Endothelial cell (in vitro differentiated cells): Measurements from ENCODE around the gene ATXN10. TPM values are rescaled to one million over a fixed set of nuclear protein-coding genes. Genes with fewer than 3 reads are reported as not detected.

ENCODE experiments used
- DNase-seq: peaks from one replicate; pipeline ENCODE4 v3.0.0; 2021; ENCODE audit warnings: low spot score
- H3K27ac Mint-ChIP-seq: one replicate; pipeline ENCODE4 v1.8.0; 2021; ENCODE audit warnings: mixed read lengths, inconsistent platforms; ENCODE audit not compliant: unreplicated experiment
- H3K27me3 Mint-ChIP-seq: one replicate; pipeline ENCODE4 v1.8.0; 2021; ENCODE audit warnings: mild to moderate bottlenecking, moderate library complexity, mixed read lengths, inconsistent platforms; ENCODE audit not compliant: unreplicated experiment
- H3K36me3 Mint-ChIP-seq: one replicate; pipeline ENCODE4 v1.8.0; 2021; ENCODE audit warnings: mild to moderate bottlenecking, low read depth, mixed read lengths, inconsistent platforms; ENCODE audit not compliant: unreplicated experiment
- H3K4me1 Mint-ChIP-seq: one replicate; pipeline ENCODE4 v1.8.0; 2021; ENCODE audit warnings: mild to moderate bottlenecking, mixed read lengths, inconsistent platforms; ENCODE audit not compliant: unreplicated experiment
- H3K4me3 Mint-ChIP-seq: one replicate; pipeline ENCODE4 v1.8.0; 2021; ENCODE audit warnings: mild to moderate bottlenecking, mixed read lengths, inconsistent platforms; ENCODE audit not compliant: unreplicated experiment
- H3K9me3 Mint-ChIP-seq: one replicate; pipeline ENCODE4 v1.8.0; 2021; ENCODE audit warnings: mixed read lengths, inconsistent platforms; ENCODE audit not compliant: unreplicated experiment
- CTCF ChIP-seq: fragments of 200-600 bp; sonication (generic); IDR thresholded peaks from one replicate; pipeline ENCODE4 v1.5.0; 2021; ENCODE audit warnings: antibody characterized with exemption; ENCODE audit not compliant: unreplicated experiment
- total RNA-seq: library from RNA; stranded (reverse); fragmentation: NEBNext Ultra II Directional; extraction: Animal tissue kit (Norgen Biotek cat#: 25700); gene quantifications from one replicate; pipeline ENCODE4 v1.2.1, GENCODE V29; 2021; ENCODE audit not compliant: unreplicated experiment

ATXN10 gene
- total RNA-seq, 1 donor from 2014 or later: 152 TPM

- Mint-ChIP-seq H3K4me1 (no peaks in the 10 kb centered on the region), H3K36me3 (no peaks in the 10 kb centered on the region), H3K4me3 (no peak overlapping the region), H3K9me3 (no peaks in the 10 kb centered on the region), H3K27ac (no peak overlapping the region), H3K27me3 (peaks cover 8% of the 10 kb centered on the region)
- TF ChIP-seq CTCF: no peak
- DNase-seq: no peak
These were observed 24.0 kb upstream of the ATXN10 start for GRCh38 chr22:45647532-45648225.

GRCh38 chr22:45648301-45649117 is 23.1 kb upstream of the ATXN10 start:
- peaks cover 8% of the 10 kb centered on the region for H3K27me3 Mint-ChIP-seq
- no peak overlapping the region for H3K27ac Mint-ChIP-seq
- H3K4me3 Mint-ChIP-seq: no peak overlapping the region
- no peaks in the 10 kb centered on the region for H3K9me3 Mint-ChIP-seq
- DNase-seq: no peak
- no peaks in the 10 kb centered on the region for H3K36me3 Mint-ChIP-seq
- no peaks in the 10 kb centered on the region for H3K4me1 Mint-ChIP-seq
- no peak for TF ChIP-seq CTCF

GRCh38 chr22:45649809-45650208 is 21.8 kb upstream of the ATXN10 start:
- Mint-ChIP-seq H3K9me3 (no peaks in the 10 kb centered on the region), H3K4me3 (no peak overlapping the region), H3K4me1 (peaks cover 2% of the 10 kb centered on the region)

GRCh38 chr22:45650721-45651120 is 20.9 kb upstream of the ATXN10 start:
- H3K4me3 Mint-ChIP-seq: no peak overlapping the region
- no peak for TF ChIP-seq CTCF
- no peak overlapping the region for H3K27ac Mint-ChIP-seq
- peaks cover 8% of the 10 kb centered on the region for H3K27me3 Mint-ChIP-seq
- H3K9me3 Mint-ChIP-seq: no peaks in the 10 kb centered on the region
- peaks cover 2% of the 10 kb centered on the region for H3K4me1 Mint-ChIP-seq
- DNase-seq: no peak
- no peaks in the 10 kb centered on the region for H3K36me3 Mint-ChIP-seq

More at GRCh38 chr22:45649809-45650208, 21.8 kb upstream of the ATXN10 start:
- no peaks in the 10 kb centered on the region for H3K36me3 Mint-ChIP-seq
- no peak for TF ChIP-seq CTCF
- H3K27me3 Mint-ChIP-seq: peaks cover 8% of the 10 kb centered on the region
- H3K27ac Mint-ChIP-seq: no peak overlapping the region
- no peak for DNase-seq
